ENCODE data around the gene TPRN.

DNA sequence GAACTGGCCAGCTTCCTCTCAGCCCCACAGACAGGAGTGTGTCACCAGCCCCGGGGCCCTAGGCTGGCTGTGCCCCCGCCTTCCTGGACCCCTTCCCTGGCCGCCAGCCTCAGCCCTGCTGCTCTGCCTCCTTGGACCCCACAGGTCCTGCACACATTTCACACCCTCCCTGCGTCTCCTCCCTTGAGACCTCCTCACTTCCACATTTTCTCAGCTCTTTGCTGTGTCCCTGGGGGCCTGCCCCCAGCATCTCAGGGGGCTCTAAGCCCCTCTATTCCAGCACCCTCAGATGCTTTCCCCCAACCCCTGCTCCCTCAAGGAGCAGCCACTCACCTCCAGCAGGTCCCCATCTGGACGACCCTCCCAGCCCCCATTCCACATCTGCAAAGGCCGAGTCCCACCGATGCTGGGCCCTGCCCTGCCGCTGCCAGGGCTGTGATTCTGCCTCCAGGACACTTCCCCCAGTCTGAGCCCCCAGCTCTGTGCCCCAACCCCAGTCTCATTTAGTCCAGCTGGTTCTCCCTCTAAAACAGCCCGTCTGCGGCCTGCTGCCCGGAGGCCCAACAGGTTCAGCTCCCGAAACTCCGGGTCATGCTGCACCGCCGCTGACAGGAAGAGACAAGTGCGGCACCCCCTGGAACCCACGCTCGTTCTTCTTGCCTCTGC, 34.4 kb upstream of the TPRN start:
- TF ChIP-seq, protein P1, sequence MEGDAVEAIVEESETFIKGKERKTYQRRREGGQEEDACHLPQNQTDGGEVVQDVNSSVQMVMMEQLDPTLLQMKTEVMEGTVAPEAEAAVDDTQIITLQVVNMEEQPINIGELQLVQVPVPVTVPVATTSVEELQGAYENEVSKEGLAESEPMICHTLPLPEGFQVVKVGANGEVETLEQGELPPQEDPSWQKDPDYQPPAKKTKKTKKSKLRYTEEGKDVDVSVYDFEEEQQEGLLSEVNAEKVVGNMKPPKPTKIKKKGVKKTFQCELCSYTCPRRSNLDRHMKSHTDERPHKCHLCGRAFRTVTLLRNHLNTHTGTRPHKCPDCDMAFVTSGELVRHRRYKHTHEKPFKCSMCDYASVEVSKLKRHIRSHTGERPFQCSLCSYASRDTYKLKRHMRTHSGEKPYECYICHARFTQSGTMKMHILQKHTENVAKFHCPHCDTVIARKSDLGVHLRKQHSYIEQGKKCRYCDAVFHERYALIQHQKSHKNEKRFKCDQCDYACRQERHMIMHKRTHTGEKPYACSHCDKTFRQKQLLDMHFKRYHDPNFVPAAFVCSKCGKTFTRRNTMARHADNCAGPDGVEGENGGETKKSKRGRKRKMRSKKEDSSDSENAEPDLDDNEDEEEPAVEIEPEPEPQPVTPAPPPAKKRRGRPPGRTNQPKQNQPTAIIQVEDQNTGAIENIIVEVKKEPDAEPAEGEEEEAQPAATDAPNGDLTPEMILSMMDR (IDR thresholded peaks at IDR 0.05; ENCODE audit: poor library complexity, severe bottlenecking): no peak
- no peak for TF ChIP-seq EP300 (conservative IDR thresholded peaks at IDR 0.05; ENCODE audit: poor library complexity, severe bottlenecking)
- TF ChIP-seq EZH2 (IDR thresholded peaks at IDR 0.05; ENCODE audit: borderline replicate concordance, insufficient read depth, low read length, poor library complexity, severe bottlenecking): no peak
- no peak for TF ChIP-seq POLR2AphosphoS5 (IDR thresholded peaks at IDR 0.05)
- TF ChIP-seq, protein P2, sequence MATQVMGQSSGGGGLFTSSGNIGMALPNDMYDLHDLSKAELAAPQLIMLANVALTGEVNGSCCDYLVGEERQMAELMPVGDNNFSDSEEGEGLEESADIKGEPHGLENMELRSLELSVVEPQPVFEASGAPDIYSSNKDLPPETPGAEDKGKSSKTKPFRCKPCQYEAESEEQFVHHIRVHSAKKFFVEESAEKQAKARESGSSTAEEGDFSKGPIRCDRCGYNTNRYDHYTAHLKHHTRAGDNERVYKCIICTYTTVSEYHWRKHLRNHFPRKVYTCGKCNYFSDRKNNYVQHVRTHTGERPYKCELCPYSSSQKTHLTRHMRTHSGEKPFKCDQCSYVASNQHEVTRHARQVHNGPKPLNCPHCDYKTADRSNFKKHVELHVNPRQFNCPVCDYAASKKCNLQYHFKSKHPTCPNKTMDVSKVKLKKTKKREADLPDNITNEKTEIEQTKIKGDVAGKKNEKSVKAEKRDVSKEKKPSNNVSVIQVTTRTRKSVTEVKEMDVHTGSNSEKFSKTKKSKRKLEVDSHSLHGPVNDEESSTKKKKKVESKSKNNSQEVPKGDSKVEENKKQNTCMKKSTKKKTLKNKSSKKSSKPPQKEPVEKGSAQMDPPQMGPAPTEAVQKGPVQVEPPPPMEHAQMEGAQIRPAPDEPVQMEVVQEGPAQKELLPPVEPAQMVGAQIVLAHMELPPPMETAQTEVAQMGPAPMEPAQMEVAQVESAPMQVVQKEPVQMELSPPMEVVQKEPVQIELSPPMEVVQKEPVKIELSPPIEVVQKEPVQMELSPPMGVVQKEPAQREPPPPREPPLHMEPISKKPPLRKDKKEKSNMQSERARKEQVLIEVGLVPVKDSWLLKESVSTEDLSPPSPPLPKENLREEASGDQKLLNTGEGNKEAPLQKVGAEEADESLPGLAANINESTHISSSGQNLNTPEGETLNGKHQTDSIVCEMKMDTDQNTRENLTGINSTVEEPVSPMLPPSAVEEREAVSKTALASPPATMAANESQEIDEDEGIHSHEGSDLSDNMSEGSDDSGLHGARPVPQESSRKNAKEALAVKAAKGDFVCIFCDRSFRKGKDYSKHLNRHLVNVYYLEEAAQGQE (IDR thresholded peaks at IDR 0.05; ENCODE audit: borderline replicate concordance): no peak
- TF ChIP-seq RAD21 (conservative IDR thresholded peaks at IDR 0.05): no peak
- no peak for TF ChIP-seq TAF1 (IDR thresholded peaks at IDR 0.05; ENCODE audit: low read depth)
